Endothelial cell of umbilical vein (primary cell): ENCODE data around the gene NYAP2. TPM values are rescaled to one million over a fixed set of nuclear protein-coding genes. Genes with fewer than 3 reads are reported as not detected.

Experiments
- BruUV-seq: library from RNA; stranded (reverse); fragments of 400-500 nt; replicated peaks from 2 replicates; lab custom pipeline; 2021; lab: Mats Ljungman, UMichigan
- CTCF ChIA-PET: fragments of 300-600, 350-600 bp; sonication (Branson Sonifier 250); formaldehyde crosslinking; loops from one replicate; lab custom pipeline; 2021; ENCODE audit warnings: antibody characterized with exemption, inconsistent platforms; lab: Charles Lee
- POLR2A ChIA-PET: fragments of 300-600, 350-600 bp; sonication (Branson Sonifier 250); formaldehyde crosslinking; loops from one replicate; lab custom pipeline; 2021; ENCODE audit warnings: antibody characterized with exemption, inconsistent platforms; lab: Charles Lee
- DNase-seq: peaks from one replicate; pipeline ENCODE4 v3.0.0-alpha.2; 2011; ENCODE audit warnings: low read depth, low spot score
- FAIRE-seq: peaks from 2 replicates; lab custom pipeline; 2011; peaks lifted over from hg19 to GRCh38; lab: Jason Lieb, UNC
- H2AFZ ChIP-seq: 2 replicates; pipeline ENCODE4 v1.6.0; 2012; ENCODE audit warnings: low read depth, low read length, control low read depth, inconsistent platforms
- H3K27ac ChIP-seq: 2 replicates; pipeline ENCODE4 v1.5.1; 2011; ENCODE audit warnings: low read depth, mild to moderate bottlenecking, control low read depth, low read length, moderate library complexity; ENCODE audit not compliant: insufficient read depth
- H3K27me3 ChIP-seq, 2 experiments: 2 replicates each; pipeline versions ENCODE4 v1.6.0 to v1.6.1; 2011; ENCODE audit warnings: low read length in 2 of 2, mixed read lengths in 1 of 2; ENCODE audit not compliant: control insufficient read depth in 2 of 2, insufficient read depth in 2 of 2
- H3K36me3 ChIP-seq, 2 experiments: 2 replicates in 1 of 2; 3 replicates in 1 of 2; pipeline ENCODE4 v1.5.1; 2011; ENCODE audit warnings: low read length in 2 of 2, mild to moderate bottlenecking in 1 of 2, moderate library complexity in 1 of 2; ENCODE audit not compliant: control insufficient read depth in 2 of 2, insufficient read depth in 2 of 2; ENCODE audit errors: extremely low read depth in 1 of 2
- H3K4me1 ChIP-seq: 3 replicates; pipeline ENCODE4 v1.5.1; 2011; ENCODE audit warnings: mild to moderate bottlenecking, low read length; ENCODE audit not compliant: control insufficient read depth, insufficient read depth; ENCODE audit errors: extremely low read depth
- H3K4me2 ChIP-seq: 2 replicates; pipeline ENCODE4 v1.6.1; 2011; ENCODE audit warnings: low read length, control low read depth, mixed read lengths; ENCODE audit not compliant: insufficient read depth
- H3K4me3 ChIP-seq, 3 experiments: fragments of 200-600 bp in 1 of 3; sonication (generic), shearing (Covaris generic) in 1 of 3; replicated peaks in 1 of 3; 2 replicates each; pipeline ENCODE4 v1.5.1; 2011 to 2016; ENCODE audit warnings: control low read depth in 3 of 3, low read length in 3 of 3, mild to moderate bottlenecking in 2 of 3, inconsistent platforms in 1 of 3, low read depth in 1 of 3, moderate library complexity in 1 of 3; ENCODE audit not compliant: insufficient read depth in 1 of 3
- H3K79me2 ChIP-seq: 2 replicates; pipeline ENCODE4 v1.6.0; 2012; ENCODE audit warnings: low read length, inconsistent platforms; ENCODE audit not compliant: control insufficient read depth, insufficient read depth
- H3K9ac ChIP-seq: replicated peaks from 2 replicates; pipeline ENCODE3; 2011; ENCODE audit warnings: low read length, control low read depth; ENCODE audit not compliant: insufficient read depth; ENCODE audit errors: extremely low read depth
- H3K9me1 ChIP-seq: replicated peaks from 3 replicates; pipeline ENCODE4 v1.6.0; 2011; ENCODE audit warnings: mild to moderate bottlenecking, low read length; ENCODE audit not compliant: control insufficient read depth, insufficient read depth; ENCODE audit errors: extremely low read depth
- H3K9me3 ChIP-seq: replicated peaks from 2 replicates; pipeline ENCODE4 v1.5.1; 2012; ENCODE audit warnings: low read length, inconsistent platforms; ENCODE audit not compliant: control insufficient read depth, insufficient read depth
- H4K20me1 ChIP-seq: replicated peaks from 2 replicates; pipeline ENCODE3; 2011; ENCODE audit warnings: mild to moderate bottlenecking, low read length; ENCODE audit not compliant: control insufficient read depth, insufficient read depth; ENCODE audit errors: extremely low read depth
- CTCF ChIP-seq, 2 donors: IDR thresholded peaks; 1 replicate in 1 of 2; 2 replicates in 1 of 2; pipeline ENCODE4 v1.5.1; 2011; ENCODE audit warnings: low read length in 2 of 2, mild to moderate bottlenecking in 2 of 2, moderate library complexity in 2 of 2, control low read depth in 1 of 2, inconsistent platforms in 1 of 2, low read depth in 1 of 2; ENCODE audit not compliant: insufficient read depth in 1 of 2; ENCODE audit errors: extremely low read depth in 1 of 2
- EZH2 ChIP-seq: IDR thresholded peaks from 2 replicates; pipeline ENCODE4 v1.6.1; 2012; ENCODE audit warnings: borderline replicate concordance, low read depth, mild to moderate bottlenecking, moderate library complexity, low read length, inconsistent platforms; ENCODE audit not compliant: severe bottlenecking
- FOS ChIP-seq: IDR thresholded peaks from 2 replicates; pipeline ENCODE4 v1.6.1; 2011; ENCODE audit warnings: mild to moderate bottlenecking, low read length, moderate library complexity, borderline replicate concordance; ENCODE audit not compliant: insufficient read depth
- GATA2 ChIP-seq: IDR thresholded peaks from 2 replicates; pipeline ENCODE4 v1.7.0; 2011; ENCODE audit warnings: low read depth, mild to moderate bottlenecking, moderate library complexity, mixed read lengths, low read length; ENCODE audit not compliant: insufficient read length, insufficient read depth
- JUN ChIP-seq: IDR thresholded peaks from 2 replicates; pipeline ENCODE4 v1.6.1; 2011; ENCODE audit warnings: borderline replicate concordance, low read depth; ENCODE audit not compliant: insufficient read length, insufficient read depth
- MAX ChIP-seq: IDR thresholded peaks from 2 replicates; pipeline ENCODE4 v1.6.1; 2011; ENCODE audit not compliant: insufficient read depth, insufficient read length
- MYC ChIP-seq: IDR thresholded peaks from one replicate; pipeline ENCODE4 v1.6.1; 2011; ENCODE audit warnings: mild to moderate bottlenecking, low read depth, low read length
- POLR2A ChIP-seq: IDR thresholded peaks from 2 replicates; pipeline ENCODE4 v1.6.1; 2012; ENCODE audit warnings: low read depth, mild to moderate bottlenecking, control low read depth, low read length
- POLR2AphosphoS5 ChIP-seq: IDR thresholded peaks from 2 replicates; pipeline ENCODE4 v1.6.1; 2012; ENCODE audit warnings: low read depth, mild to moderate bottlenecking, control low read depth, low read length, moderate library complexity; ENCODE audit not compliant: insufficient read depth
- dilution Hi-C: fragments of 300-500 bp; cut with MboI; formaldehyde crosslinking; loops from one replicate; pipeline ENCODE4 v1.15.0; 2019; ENCODE audit warnings: low sequenced_read_pairs; ENCODE audit not compliant: extremely low pct_ligation_motif_present
- intact Hi-C: fragments of 100-400 bp; cut with micrococcal nuclease; formaldehyde crosslinking; loops from one replicate; pipeline ENCODE4 v1.10.0; 2022
- polyA plus RNA-seq, 4 experiments: library from polyadenylated mRNA; depleted of rRNA in 3 of 4; stranded (reverse) in 3 of 4; unstranded in 1 of 4; fragments of >200 nt; gene quantifications; 2 replicates each; pipeline versions ENCODE4 v1.2.1 to v1.2.3, GENCODE V29; 2011 to 2012; ENCODE audit warnings: missing spikeins in 1 of 4
- total RNA-seq: library from RNA; stranded (reverse); gene quantifications from 2 replicates; pipeline ENCODE4 v1.2.3, GENCODE V29; 2021

Gene NYAP2
- total and polyA plus RNA-seq, 2 donors (not counting 3 experiments of a cell fraction or from before 2014, with no cell fraction given), result not detected

GRCh38 chr2:225457482-225457881 is 58.0 kb downstream of the NYAP2 start:
- dilution Hi-C loops, result no loop called here
- no peak overlapping the region for H2AFZ ChIP-seq
- ChIA-PET POLR2A (no interaction called here), CTCF (no interaction called here)
- H3K9me1 ChIP-seq, result no peaks in the 10 kb centered on the region
- H3K4me1 ChIP-seq, result no peaks in the 10 kb centered on the region
- no peak overlapping the region for H3K9ac ChIP-seq
- H3K36me3 ChIP-seq, result no peaks in the 10 kb centered on the region
- no peak overlapping the region for H3K4me3 ChIP-seq
- DNase-seq (no peak), FAIRE-seq (no peak)
- no peak for TF ChIP-seq POLR2AphosphoS5
- TF ChIP-seq CTCF (IDR thresholded peaks at IDR 0.05; ENCODE audit: extremely low read depth in 1 of 2, insufficient read depth in 1 of 2, low read depth in 1 of 2, low read length in 2 of 2), result no peak
- TF ChIP-seq POLR2A, result no peak
- TF ChIP-seq MAX, result no peak
- TF ChIP-seq JUN, result no peak
- no peak for TF ChIP-seq FOS
- no peak for TF ChIP-seq EZH2
- TF ChIP-seq GATA2, result no peak
- TF ChIP-seq MYC, result no peak
- H3K4me2 ChIP-seq, result no peak overlapping the region
- H4K20me1 ChIP-seq, result no peaks in the 10 kb centered on the region
- no peaks in the 10 kb centered on the region for H3K27me3 ChIP-seq
- no peaks in the 10 kb centered on the region for H3K9me3 ChIP-seq
- intact Hi-C loops, result no loop called here
- no peak overlapping the region for H3K27ac ChIP-seq
- BruUV-seq, result no TSS peak
- H3K79me2 ChIP-seq, result no peaks in the 10 kb centered on the region
